Measurements from ENCODE around the gene DNAH3. TPM values are rescaled to one million over a fixed set of nuclear protein-coding genes. Genes with fewer than 3 reads are reported as not detected.
"Not testable (repeated sequence)": the region's sequence is repeated elsewhere in the genome, so short reads cannot be mapped to it uniquely, and the experiment has no call there.

DNAH3 gene
- polyA plus RNA-seq (2013, experiment 1 of 4): 0.30 TPM
- polyA plus RNA-seq (2013, experiment 2 of 4): 0.44 TPM
- 0.32 TPM for polyA plus RNA-seq (2013, experiment 3 of 4)
- 0.32 TPM for polyA plus RNA-seq (2013, experiment 4 of 4)

GRCh38 chr16:21150375-21151001, at the start of gene DNAH3:
TSS of gene DNAH3 (minus strand) at chr16:21150846. CDS start at chr16:21150319, 527 bp downstream.
- no peak within 1 kb of the TSS for H3K4me3 ChIP-seq (ENCODE audit: insufficient read depth, low read depth, low read length)
- H3K4me1 ChIP-seq (ENCODE audit: control insufficient read depth, insufficient read depth, low read length): no peaks in the 10 kb centered on the region
- WGBS, 2 experiments: 90 to 91% methylated on average over 8 of the region's 8 CpGs
- no peaks in the 10 kb centered on the region for H3K27me3 ChIP-seq (ENCODE audit: control insufficient read depth, insufficient read depth, low read length, poor library complexity, severe bottlenecking)
- H3K27ac ChIP-seq (ENCODE audit: insufficient read depth, low read depth, low read length, poor library complexity, severe bottlenecking): no peak within 1 kb of the TSS
- no peaks in the 10 kb centered on the region for H3K36me3 ChIP-seq (ENCODE audit: control insufficient read depth, insufficient read depth, low read length)
- H3K9me3 ChIP-seq (ENCODE audit: control insufficient read depth, low read length): no peaks in the 10 kb centered on the region

- Histone ChIP-seq H3K27ac (ENCODE audit: insufficient read depth, low read depth, low read length, poor library complexity, severe bottlenecking) (no peak overlapping the region), H3K4me3 (ENCODE audit: insufficient read depth, low read depth, low read length) (no peak overlapping the region), H3K36me3 (ENCODE audit: control insufficient read depth, insufficient read depth, low read length) (no peaks in the 10 kb centered on the region), H3K27me3 (ENCODE audit: control insufficient read depth, insufficient read depth, low read length, poor library complexity, severe bottlenecking) (no peaks in the 10 kb centered on the region), H3K9me3 (ENCODE audit: control insufficient read depth, low read length) (no peaks in the 10 kb centered on the region), H3K4me1 (ENCODE audit: control insufficient read depth, insufficient read depth, low read length) (no peaks in the 10 kb centered on the region)
- 87 to 90% methylated on average over 5 of the region's 5 CpGs for WGBS, 2 experiments
Observed at GRCh38 chr16:21199607-21200218, 49.1 kb upstream of the DNAH3 start.

GRCh38 chr16:21197621-21198020, 47.0 kb upstream of the DNAH3 start:
- Histone ChIP-seq H3K27ac (ENCODE audit: insufficient read depth, low read depth, low read length, poor library complexity, severe bottlenecking) (no peak overlapping the region), H3K4me1 (ENCODE audit: control insufficient read depth, insufficient read depth, low read length) (no peaks in the 10 kb centered on the region), H3K27me3 (ENCODE audit: control insufficient read depth, insufficient read depth, low read length, poor library complexity, severe bottlenecking) (no peaks in the 10 kb centered on the region), H3K4me3 (ENCODE audit: insufficient read depth, low read depth, low read length) (no peak overlapping the region), H3K9me3 (ENCODE audit: control insufficient read depth, low read length) (no peaks in the 10 kb centered on the region), H3K36me3 (ENCODE audit: control insufficient read depth, insufficient read depth, low read length) (no peaks in the 10 kb centered on the region)
- 94 to 95% methylated on average over 3 of the region's 3 CpGs for WGBS, 2 experiments

- no peaks in the 10 kb centered on the region for H3K9me3 ChIP-seq (ENCODE audit: control insufficient read depth, low read length)
- H3K27ac ChIP-seq (ENCODE audit: insufficient read depth, low read depth, low read length, poor library complexity, severe bottlenecking): no peak overlapping the region
- no peaks in the 10 kb centered on the region for H3K36me3 ChIP-seq (ENCODE audit: control insufficient read depth, insufficient read depth, low read length)
- H3K4me3 ChIP-seq (ENCODE audit: insufficient read depth, low read depth, low read length): no peak overlapping the region
- WGBS, 2 experiments: 84 to 96% methylated on average over 1 of the region's 1 CpG
- H3K4me1 ChIP-seq (ENCODE audit: control insufficient read depth, insufficient read depth, low read length): no peaks in the 10 kb centered on the region
- no peaks in the 10 kb centered on the region for H3K27me3 ChIP-seq (ENCODE audit: control insufficient read depth, insufficient read depth, low read length, poor library complexity, severe bottlenecking)
Observed at GRCh38 chr16:21197112-21197511, 46.5 kb upstream of the DNAH3 start.

GRCh38 chr16:21195330-21195729, 44.7 kb upstream of the DNAH3 start:
- WGBS, 2 experiments: 94% methylated on average over 8 of the region's 8 CpGs
- H3K36me3 ChIP-seq (ENCODE audit: control insufficient read depth, insufficient read depth, low read length); H3K4me1 ChIP-seq (ENCODE audit: control insufficient read depth, insufficient read depth, low read length); H3K9me3 ChIP-seq (ENCODE audit: control insufficient read depth, low read length); H3K4me3 ChIP-seq (ENCODE audit: insufficient read depth, low read depth, low read length); H3K27ac ChIP-seq (ENCODE audit: insufficient read depth, low read depth, low read length, poor library complexity, severe bottlenecking); H3K27me3 ChIP-seq (ENCODE audit: control insufficient read depth, insufficient read depth, low read length, poor library complexity, severe bottlenecking): not testable (repeated sequence)

GRCh38 chr16:21194771-21195301, 44.2 kb upstream of the DNAH3 start:
- H3K27ac ChIP-seq (ENCODE audit: insufficient read depth, low read depth, low read length, poor library complexity, severe bottlenecking): no peak overlapping the region
- no peaks in the 10 kb centered on the region for H3K4me1 ChIP-seq (ENCODE audit: control insufficient read depth, insufficient read depth, low read length)
- H3K27me3 ChIP-seq (ENCODE audit: control insufficient read depth, insufficient read depth, low read length, poor library complexity, severe bottlenecking): no peaks in the 10 kb centered on the region
- 80 to 87% methylated on average over 6 of the region's 6 CpGs for WGBS, 2 experiments
- H3K4me3 ChIP-seq (ENCODE audit: insufficient read depth, low read depth, low read length): no peak overlapping the region
- no peaks in the 10 kb centered on the region for H3K9me3 ChIP-seq (ENCODE audit: control insufficient read depth, low read length)
- H3K36me3 ChIP-seq (ENCODE audit: control insufficient read depth, insufficient read depth, low read length): no peaks in the 10 kb centered on the region

GRCh38 chr16:21192991-21193390, 42.3 kb upstream of the DNAH3 start:
- Histone ChIP-seq H3K4me1 (ENCODE audit: control insufficient read depth, insufficient read depth, low read length) (no peaks in the 10 kb centered on the region), H3K9me3 (ENCODE audit: control insufficient read depth, low read length) (no peaks in the 10 kb centered on the region), H3K36me3 (ENCODE audit: control insufficient read depth, insufficient read depth, low read length) (no peaks in the 10 kb centered on the region), H3K27ac (ENCODE audit: insufficient read depth, low read depth, low read length, poor library complexity, severe bottlenecking) (no peak overlapping the region), H3K4me3 (ENCODE audit: insufficient read depth, low read depth, low read length) (no peak overlapping the region), H3K27me3 (ENCODE audit: control insufficient read depth, insufficient read depth, low read length, poor library complexity, severe bottlenecking) (peaks cover 7% of the 10 kb centered on the region)
- 94% methylated on average over 1 of the region's 1 CpG for WGBS, 2 experiments

GRCh38 chr16:21190599-21190998, 40.0 kb upstream of the DNAH3 start:
- H3K4me3 ChIP-seq (ENCODE audit: insufficient read depth, low read depth, low read length): no peak overlapping the region

GRCh38 chr16:21190013-21190412, 39.4 kb upstream of the DNAH3 start:
- WGBS, 2 experiments: 89 to 91% methylated on average over 4 of the region's 4 CpGs
- no peak overlapping the region for H3K4me3 ChIP-seq (ENCODE audit: insufficient read depth, low read depth, low read length)

More at GRCh38 chr16:21190599-21190998, 40.0 kb upstream of the DNAH3 start:
- no peaks in the 10 kb centered on the region for H3K4me1 ChIP-seq (ENCODE audit: control insufficient read depth, insufficient read depth, low read length)
- peaks cover 7% of the 10 kb centered on the region for H3K27me3 ChIP-seq (ENCODE audit: control insufficient read depth, insufficient read depth, low read length, poor library complexity, severe bottlenecking)
- no peaks in the 10 kb centered on the region for H3K36me3 ChIP-seq (ENCODE audit: control insufficient read depth, insufficient read depth, low read length)
- no peaks in the 10 kb centered on the region for H3K9me3 ChIP-seq (ENCODE audit: control insufficient read depth, low read length)
- no peak overlapping the region for H3K27ac ChIP-seq (ENCODE audit: insufficient read depth, low read depth, low read length, poor library complexity, severe bottlenecking)

GRCh38 chr16:21189311-21189710, 38.7 kb upstream of the DNAH3 start:
- Histone ChIP-seq H3K27me3 (ENCODE audit: control insufficient read depth, insufficient read depth, low read length, poor library complexity, severe bottlenecking) (peaks cover 7% of the 10 kb centered on the region), H3K9me3 (ENCODE audit: control insufficient read depth, low read length) (no peaks in the 10 kb centered on the region), H3K4me3 (ENCODE audit: insufficient read depth, low read depth, low read length) (no peak overlapping the region), H3K4me1 (ENCODE audit: control insufficient read depth, insufficient read depth, low read length) (no peaks in the 10 kb centered on the region), H3K27ac (ENCODE audit: insufficient read depth, low read depth, low read length, poor library complexity, severe bottlenecking) (no peak overlapping the region), H3K36me3 (ENCODE audit: control insufficient read depth, insufficient read depth, low read length) (no peaks in the 10 kb centered on the region)
- WGBS, 2 experiments: 90 to 94% methylated on average over 5 of the region's 5 CpGs

More at GRCh38 chr16:21190013-21190412, 39.4 kb upstream of the DNAH3 start:
- Histone ChIP-seq H3K27ac (ENCODE audit: insufficient read depth, low read depth, low read length, poor library complexity, severe bottlenecking) (no peak overlapping the region), H3K36me3 (ENCODE audit: control insufficient read depth, insufficient read depth, low read length) (no peaks in the 10 kb centered on the region), H3K9me3 (ENCODE audit: control insufficient read depth, low read length) (no peaks in the 10 kb centered on the region), H3K27me3 (ENCODE audit: control insufficient read depth, insufficient read depth, low read length, poor library complexity, severe bottlenecking) (peaks cover 7% of the 10 kb centered on the region), H3K4me1 (ENCODE audit: control insufficient read depth, insufficient read depth, low read length) (no peaks in the 10 kb centered on the region)
